ENCODE measurements around the gene ST6GAL2.

ST6GAL2 gene

GRCh38 chr2:106839849-106840595 lies 45.9 kb downstream of the ST6GAL2 start:
- in situ Hi-C loops (cut with HindIII; ENCODE audit: low pct_ligation_motif_present, low pct_unique_long_range_greater_than_20kb, low sequenced_read_pairs) = no loop called here
- peak; percentile 8 for DNase-seq

- in situ Hi-C loops (cut with HindIII; ENCODE audit: low pct_ligation_motif_present, low pct_unique_long_range_greater_than_20kb, low sequenced_read_pairs) = no loop called here
- no peak for DNase-seq
Measured at GRCh38 chr2:106833256-106833655, 52.7 kb downstream of the ST6GAL2 start.

- no peak for DNase-seq
- in situ Hi-C loops (cut with HindIII; ENCODE audit: low pct_ligation_motif_present, low pct_unique_long_range_greater_than_20kb, low sequenced_read_pairs) = no loop called here
Measured at GRCh38 chr2:106831816-106832569, 54.0 kb downstream of the ST6GAL2 start.

GRCh38 chr2:106831241-106831640 lies 54.7 kb downstream of the ST6GAL2 start:
- no peak for DNase-seq
- in situ Hi-C loops (cut with HindIII; ENCODE audit: low pct_ligation_motif_present, low pct_unique_long_range_greater_than_20kb, low sequenced_read_pairs) = no loop called here

- in situ Hi-C loops (cut with HindIII; ENCODE audit: low pct_ligation_motif_present, low pct_unique_long_range_greater_than_20kb, low sequenced_read_pairs) = no loop called here
- no peak for DNase-seq
Measured at GRCh38 chr2:106830191-106830590, 55.8 kb downstream of the ST6GAL2 start.

- in situ Hi-C loops (cut with HindIII; ENCODE audit: low pct_ligation_motif_present, low pct_unique_long_range_greater_than_20kb, low sequenced_read_pairs) = no loop called here
- DNase-seq = no peak
Measured at GRCh38 chr2:106828119-106828518, 57.8 kb downstream of the ST6GAL2 start.

GRCh38 chr2:106827158-106827557 lies 58.8 kb downstream of the ST6GAL2 start:
- in situ Hi-C loops (cut with HindIII; ENCODE audit: low pct_ligation_motif_present, low pct_unique_long_range_greater_than_20kb, low sequenced_read_pairs) = no loop called here
- no peak for DNase-seq

- no peak for DNase-seq
- in situ Hi-C loops (cut with HindIII; ENCODE audit: low pct_ligation_motif_present, low pct_unique_long_range_greater_than_20kb, low sequenced_read_pairs) = no loop called here
Measured at GRCh38 chr2:106825161-106825560, 60.8 kb downstream of the ST6GAL2 start.

- in situ Hi-C loops (cut with HindIII; ENCODE audit: low pct_ligation_motif_present, low pct_unique_long_range_greater_than_20kb, low sequenced_read_pairs) = no loop called here
- DNase-seq = no peak
Measured at GRCh38 chr2:106816974-106817373, 69.0 kb downstream of the ST6GAL2 start.

GRCh38 chr2:106812841-106813240 lies 73.1 kb downstream of the ST6GAL2 start:
- DNase-seq = no peak
- in situ Hi-C loops (cut with HindIII; ENCODE audit: low pct_ligation_motif_present, low pct_unique_long_range_greater_than_20kb, low sequenced_read_pairs) = no loop called here

GRCh38 chr2:106812383-106812782 lies 73.6 kb downstream of the ST6GAL2 start:
- no peak for DNase-seq
- in situ Hi-C loops (cut with HindIII; ENCODE audit: low pct_ligation_motif_present, low pct_unique_long_range_greater_than_20kb, low sequenced_read_pairs) = no loop called here

- in situ Hi-C loops (cut with HindIII; ENCODE audit: low pct_ligation_motif_present, low pct_unique_long_range_greater_than_20kb, low sequenced_read_pairs) = no loop called here
- DNase-seq = no peak
Measured at GRCh38 chr2:106805716-106806115, 80.3 kb downstream of the ST6GAL2 start.

- in situ Hi-C loops (cut with HindIII; ENCODE audit: low pct_ligation_motif_present, low pct_unique_long_range_greater_than_20kb, low sequenced_read_pairs) = no loop called here
- DNase-seq = no peak
Measured at GRCh38 chr2:106804161-106804560, 81.8 kb downstream of the ST6GAL2 start.

GRCh38 chr2:106800976-106801655 lies 84.9 kb downstream of the ST6GAL2 start:
- no peak for DNase-seq
- in situ Hi-C loops (cut with HindIII; ENCODE audit: low pct_ligation_motif_present, low pct_unique_long_range_greater_than_20kb, low sequenced_read_pairs) = no loop called here

- in situ Hi-C loops (cut with HindIII; ENCODE audit: low pct_ligation_motif_present, low pct_unique_long_range_greater_than_20kb, low sequenced_read_pairs) = no loop called here
- no peak for DNase-seq
Measured at GRCh38 chr2:106800180-106800579, 85.8 kb downstream of the ST6GAL2 start.

- in situ Hi-C loops (cut with HindIII; ENCODE audit: low pct_ligation_motif_present, low pct_unique_long_range_greater_than_20kb, low sequenced_read_pairs) = no loop called here
- DNase-seq = no peak
Measured at GRCh38 chr2:106798826-106799552, 87.0 kb downstream of the ST6GAL2 start.

GRCh38 chr2:106797494-106797893 lies 88.5 kb downstream of the ST6GAL2 start:
- in situ Hi-C loops (cut with HindIII; ENCODE audit: low pct_ligation_motif_present, low pct_unique_long_range_greater_than_20kb, low sequenced_read_pairs) = no loop called here
- no peak for DNase-seq

- DNase-seq = no peak
- in situ Hi-C loops (cut with HindIII; ENCODE audit: low pct_ligation_motif_present, low pct_unique_long_range_greater_than_20kb, low sequenced_read_pairs) = no loop called here
Measured at GRCh38 chr2:106792671-106793070, 93.3 kb downstream of the ST6GAL2 start.

GRCh38 chr2:106789185-106789584 lies 96.8 kb downstream of the ST6GAL2 start:
- in situ Hi-C loops (cut with HindIII; ENCODE audit: low pct_ligation_motif_present, low pct_unique_long_range_greater_than_20kb, low sequenced_read_pairs) = no loop called here

More at GRCh38 chr2:106789185-106789584, 96.8 kb downstream of the ST6GAL2 start:
- DNase-seq = peak; percentile 7
